Endothelial cell of umbilical vein (primary cell): ENCODE measurements around the gene LBR. TPM values are rescaled to one million over a fixed set of nuclear protein-coding genes. Genes with fewer than 3 reads are reported as not detected.

Experiments used
- BruUV-seq: library from RNA; stranded (reverse); fragments of 400-500 nt; replicated peaks from 2 replicates; lab custom pipeline; 2021; lab: Mats Ljungman, UMichigan
- CTCF ChIA-PET: fragments of 300-600, 350-600 bp; sonication (Branson Sonifier 250); formaldehyde crosslinking; loops from one replicate; lab custom pipeline; 2021; ENCODE audit warnings: antibody characterized with exemption, inconsistent platforms; lab: Charles Lee
- POLR2A ChIA-PET: fragments of 300-600, 350-600 bp; sonication (Branson Sonifier 250); formaldehyde crosslinking; loops from one replicate; lab custom pipeline; 2021; ENCODE audit warnings: antibody characterized with exemption, inconsistent platforms; lab: Charles Lee
- DNase-seq: peaks from one replicate; pipeline ENCODE4 v3.0.0-alpha.2; 2011; ENCODE audit warnings: low read depth, low spot score
- FAIRE-seq: peaks from 2 replicates; lab custom pipeline; 2011; peaks lifted over from hg19 to GRCh38; lab: Jason Lieb, UNC
- H2AFZ ChIP-seq: 2 replicates; pipeline ENCODE4 v1.6.0; 2012; ENCODE audit warnings: low read depth, low read length, control low read depth, inconsistent platforms
- H3K27ac ChIP-seq: 2 replicates; pipeline ENCODE4 v1.5.1; 2011; ENCODE audit warnings: low read depth, mild to moderate bottlenecking, control low read depth, low read length, moderate library complexity; ENCODE audit not compliant: insufficient read depth
- H3K27me3 ChIP-seq, 2 experiments: 2 replicates each; pipeline versions ENCODE4 v1.6.0 to v1.6.1; 2011; ENCODE audit warnings: low read length in 2 of 2, mixed read lengths in 1 of 2; ENCODE audit not compliant: control insufficient read depth in 2 of 2, insufficient read depth in 2 of 2
- H3K36me3 ChIP-seq, 2 experiments: 2 replicates in 1 of 2; 3 replicates in 1 of 2; pipeline ENCODE4 v1.5.1; 2011; ENCODE audit warnings: low read length in 2 of 2, mild to moderate bottlenecking in 1 of 2, moderate library complexity in 1 of 2; ENCODE audit not compliant: control insufficient read depth in 2 of 2, insufficient read depth in 2 of 2; ENCODE audit errors: extremely low read depth in 1 of 2
- H3K4me1 ChIP-seq: 3 replicates; pipeline ENCODE4 v1.5.1; 2011; ENCODE audit warnings: mild to moderate bottlenecking, low read length; ENCODE audit not compliant: control insufficient read depth, insufficient read depth; ENCODE audit errors: extremely low read depth
- H3K4me2 ChIP-seq: 2 replicates; pipeline ENCODE4 v1.6.1; 2011; ENCODE audit warnings: low read length, control low read depth, mixed read lengths; ENCODE audit not compliant: insufficient read depth
- H3K4me3 ChIP-seq, 3 experiments: fragments of 200-600 bp in 1 of 3; sonication (generic), shearing (Covaris generic) in 1 of 3; replicated peaks in 1 of 3; 2 replicates each; pipeline ENCODE4 v1.5.1; 2011 to 2016; ENCODE audit warnings: control low read depth in 3 of 3, low read length in 3 of 3, mild to moderate bottlenecking in 2 of 3, inconsistent platforms in 1 of 3, low read depth in 1 of 3, moderate library complexity in 1 of 3; ENCODE audit not compliant: insufficient read depth in 1 of 3
- H3K79me2 ChIP-seq: 2 replicates; pipeline ENCODE4 v1.6.0; 2012; ENCODE audit warnings: low read length, inconsistent platforms; ENCODE audit not compliant: control insufficient read depth, insufficient read depth
- H3K9ac ChIP-seq: replicated peaks from 2 replicates; pipeline ENCODE3; 2011; ENCODE audit warnings: low read length, control low read depth; ENCODE audit not compliant: insufficient read depth; ENCODE audit errors: extremely low read depth
- H3K9me1 ChIP-seq: replicated peaks from 3 replicates; pipeline ENCODE4 v1.6.0; 2011; ENCODE audit warnings: mild to moderate bottlenecking, low read length; ENCODE audit not compliant: control insufficient read depth, insufficient read depth; ENCODE audit errors: extremely low read depth
- H3K9me3 ChIP-seq: replicated peaks from 2 replicates; pipeline ENCODE4 v1.5.1; 2012; ENCODE audit warnings: low read length, inconsistent platforms; ENCODE audit not compliant: control insufficient read depth, insufficient read depth
- H4K20me1 ChIP-seq: replicated peaks from 2 replicates; pipeline ENCODE3; 2011; ENCODE audit warnings: mild to moderate bottlenecking, low read length; ENCODE audit not compliant: control insufficient read depth, insufficient read depth; ENCODE audit errors: extremely low read depth
- CTCF ChIP-seq, 2 donors: IDR thresholded peaks; 1 replicate in 1 of 2; 2 replicates in 1 of 2; pipeline ENCODE4 v1.5.1; 2011; ENCODE audit warnings: low read length in 2 of 2, mild to moderate bottlenecking in 2 of 2, moderate library complexity in 2 of 2, control low read depth in 1 of 2, inconsistent platforms in 1 of 2, low read depth in 1 of 2; ENCODE audit not compliant: insufficient read depth in 1 of 2; ENCODE audit errors: extremely low read depth in 1 of 2
- EZH2 ChIP-seq: IDR thresholded peaks from 2 replicates; pipeline ENCODE4 v1.6.1; 2012; ENCODE audit warnings: borderline replicate concordance, low read depth, mild to moderate bottlenecking, moderate library complexity, low read length, inconsistent platforms; ENCODE audit not compliant: severe bottlenecking
- FOS ChIP-seq: IDR thresholded peaks from 2 replicates; pipeline ENCODE4 v1.6.1; 2011; ENCODE audit warnings: mild to moderate bottlenecking, low read length, moderate library complexity, borderline replicate concordance; ENCODE audit not compliant: insufficient read depth
- GATA2 ChIP-seq: IDR thresholded peaks from 2 replicates; pipeline ENCODE4 v1.7.0; 2011; ENCODE audit warnings: low read depth, mild to moderate bottlenecking, moderate library complexity, mixed read lengths, low read length; ENCODE audit not compliant: insufficient read length, insufficient read depth
- JUN ChIP-seq: IDR thresholded peaks from 2 replicates; pipeline ENCODE4 v1.6.1; 2011; ENCODE audit warnings: borderline replicate concordance, low read depth; ENCODE audit not compliant: insufficient read length, insufficient read depth
- MAX ChIP-seq: IDR thresholded peaks from 2 replicates; pipeline ENCODE4 v1.6.1; 2011; ENCODE audit not compliant: insufficient read depth, insufficient read length
- MYC ChIP-seq: IDR thresholded peaks from one replicate; pipeline ENCODE4 v1.6.1; 2011; ENCODE audit warnings: mild to moderate bottlenecking, low read depth, low read length
- POLR2A ChIP-seq: IDR thresholded peaks from 2 replicates; pipeline ENCODE4 v1.6.1; 2012; ENCODE audit warnings: low read depth, mild to moderate bottlenecking, control low read depth, low read length
- POLR2AphosphoS5 ChIP-seq: IDR thresholded peaks from 2 replicates; pipeline ENCODE4 v1.6.1; 2012; ENCODE audit warnings: low read depth, mild to moderate bottlenecking, control low read depth, low read length, moderate library complexity; ENCODE audit not compliant: insufficient read depth
- dilution Hi-C: fragments of 300-500 bp; cut with MboI; formaldehyde crosslinking; loops from one replicate; pipeline ENCODE4 v1.15.0; 2019; ENCODE audit warnings: low sequenced_read_pairs; ENCODE audit not compliant: extremely low pct_ligation_motif_present
- intact Hi-C: fragments of 100-400 bp; cut with micrococcal nuclease; formaldehyde crosslinking; loops from one replicate; pipeline ENCODE4 v1.10.0; 2022
- polyA plus RNA-seq, 4 experiments: library from polyadenylated mRNA; depleted of rRNA in 3 of 4; stranded (reverse) in 3 of 4; unstranded in 1 of 4; fragments of >200 nt; gene quantifications; 2 replicates each; pipeline versions ENCODE4 v1.2.1 to v1.2.3, GENCODE V29; 2011 to 2012; ENCODE audit warnings: missing spikeins in 1 of 4
- total RNA-seq: library from RNA; stranded (reverse); gene quantifications from 2 replicates; pipeline ENCODE4 v1.2.3, GENCODE V29; 2021

The LBR gene
- total and polyA plus RNA-seq, 2 donors (not counting 3 experiments of a cell fraction or from before 2014, with no cell fraction given): 53.9 to 119 TPM

GRCh38 chr1:225471453-225472301, 43.8 kb upstream of the LBR start:
- H3K27me3 ChIP-seq: no peaks in the 10 kb centered on the region
- no TSS peak for BruUV-seq
- POLR2A ChIA-PET: no interaction called here
- H4K20me1 ChIP-seq: no peaks in the 10 kb centered on the region
- no peaks in the 10 kb centered on the region for H3K9me1 ChIP-seq
- FAIRE-seq (no peak), DNase-seq (no peak)
- peaks cover 17% of the 10 kb centered on the region for H3K4me1 ChIP-seq
- TF ChIP-seq MAX: no peak
- no peak for TF ChIP-seq POLR2A
- no peak for TF ChIP-seq EZH2
- H3K9me3 ChIP-seq: no peaks in the 10 kb centered on the region
- no peak overlapping the region for H3K4me2 ChIP-seq
- H2AFZ ChIP-seq: no peak overlapping the region
- dilution Hi-C loops: no loop called here
- no peak overlapping the region for H3K4me3 ChIP-seq
- intact Hi-C loops: no loop called here
- H3K9ac ChIP-seq: no peak overlapping the region
- no peaks in the 10 kb centered on the region for H3K79me2 ChIP-seq
- H3K27ac ChIP-seq: no peak overlapping the region
- CTCF ChIA-PET: interaction anchor here (1.2 to 2.1 kb wide), 3 partner anchors 30 to 516 kb away, joined by 4 to 6 read pairs (median 4); no protein-coding TSS in a partner anchor
- H3K36me3 ChIP-seq: no peaks in the 10 kb centered on the region

- no peaks in the 10 kb centered on the region for H3K36me3 ChIP-seq
- POLR2A ChIA-PET: no interaction called here
- intact Hi-C loops (no loop called here), dilution Hi-C loops (no loop called here)
- DNase-seq: no peak
- no peak overlapping the region for H3K4me3 ChIP-seq
- H3K27ac ChIP-seq: no peak overlapping the region
- no peak for FAIRE-seq
- no peaks in the 10 kb centered on the region for H3K27me3 ChIP-seq
- no peak overlapping the region for H3K9ac ChIP-seq
- TF ChIP-seq POLR2A: no peak
- TF ChIP-seq POLR2AphosphoS5: no peak
- TF ChIP-seq JUN: no peak
- TF ChIP-seq FOS: no peak
- TF ChIP-seq MYC: no peak
- TF ChIP-seq GATA2: no peak
- TF ChIP-seq MAX: no peak
- no peak for TF ChIP-seq CTCF (IDR thresholded peaks at IDR 0.05; ENCODE audit: extremely low read depth in 1 of 2, insufficient read depth in 1 of 2, low read depth in 1 of 2, low read length in 2 of 2)
- TF ChIP-seq EZH2: no peak
- no peak overlapping the region for H2AFZ ChIP-seq
- no peaks in the 10 kb centered on the region for H3K9me3 ChIP-seq
- H3K79me2 ChIP-seq: no peaks in the 10 kb centered on the region
- H3K4me1 ChIP-seq: peaks cover 17% of the 10 kb centered on the region
- no peak overlapping the region for H3K4me2 ChIP-seq
- CTCF ChIA-PET: interaction anchor here (2.1 kb wide), 1 partner anchor 30 kb away, joined by 6 read pairs; no protein-coding TSS in a partner anchor
- H3K9me1 ChIP-seq: no peaks in the 10 kb centered on the region
- H4K20me1 ChIP-seq: no peaks in the 10 kb centered on the region
- no TSS peak for BruUV-seq
Observed at GRCh38 chr1:225471109-225471452, 43.2 kb upstream of the LBR start.
